Peyer's patch (tissue), 4 donors: ENCODE data around the gene AP1S1.

Experiments
- CTCF ChIP-seq, 6 experiments: fragments of 450-650 bp in 4 of 6; fragments of 200-600 bp in 2 of 6; sonication (generic) in 1 of 6; IDR thresholded peaks; one replicate each; pipeline ENCODE4 v1.5.1; 2017 to 2019; ENCODE audit warnings: antibody characterized with exemption in 6 of 6, mild to moderate bottlenecking in 3 of 6, moderate library complexity in 1 of 6
- POLR2A ChIP-seq, 2 donors: fragments of 450-650 bp; IDR thresholded peaks; one replicate each; pipeline ENCODE4 v1.5.1; 2017; ENCODE audit warnings: antibody characterized with exemption in 2 of 2, mild to moderate bottlenecking in 2 of 2, moderate library complexity in 2 of 2

- TF ChIP-seq POLR2A (IDR thresholded peaks at IDR 0.05) (no peak), CTCF (IDR thresholded peaks at IDR 0.05) (no peak)
Measured at GRCh38 chr7:101129603-101130117, 24.6 kb upstream of the AP1S1 start.
